ENCODE measurements around the gene NRDC.

NRDC gene

DNA sequence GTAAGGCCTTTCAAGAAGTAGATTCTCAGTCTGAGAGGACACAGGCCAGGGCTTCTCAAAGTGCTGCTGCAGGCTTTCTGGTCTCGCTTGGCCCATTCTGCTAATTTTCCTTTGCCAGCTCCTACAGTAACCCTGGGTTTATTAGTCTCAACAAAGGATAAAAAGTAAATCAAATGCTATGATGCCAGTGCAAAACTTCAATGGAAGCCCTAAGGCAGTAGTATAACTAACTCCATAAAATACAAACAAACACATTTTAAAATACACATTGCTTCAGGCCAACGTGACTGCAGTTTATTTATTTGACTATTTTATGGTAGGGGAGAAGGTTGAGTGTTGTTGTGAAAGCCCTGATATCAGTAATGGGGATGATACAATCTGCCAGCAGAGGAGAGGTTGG is 89.6 kb downstream of the NRDC start:
- no peak for DNase-seq (ENCODE audit: low read depth)
- no peak overlapping the region for H3K4me3 ChIP-seq (ENCODE audit: low read length)
- TF ChIP-seq, protein P1, sequence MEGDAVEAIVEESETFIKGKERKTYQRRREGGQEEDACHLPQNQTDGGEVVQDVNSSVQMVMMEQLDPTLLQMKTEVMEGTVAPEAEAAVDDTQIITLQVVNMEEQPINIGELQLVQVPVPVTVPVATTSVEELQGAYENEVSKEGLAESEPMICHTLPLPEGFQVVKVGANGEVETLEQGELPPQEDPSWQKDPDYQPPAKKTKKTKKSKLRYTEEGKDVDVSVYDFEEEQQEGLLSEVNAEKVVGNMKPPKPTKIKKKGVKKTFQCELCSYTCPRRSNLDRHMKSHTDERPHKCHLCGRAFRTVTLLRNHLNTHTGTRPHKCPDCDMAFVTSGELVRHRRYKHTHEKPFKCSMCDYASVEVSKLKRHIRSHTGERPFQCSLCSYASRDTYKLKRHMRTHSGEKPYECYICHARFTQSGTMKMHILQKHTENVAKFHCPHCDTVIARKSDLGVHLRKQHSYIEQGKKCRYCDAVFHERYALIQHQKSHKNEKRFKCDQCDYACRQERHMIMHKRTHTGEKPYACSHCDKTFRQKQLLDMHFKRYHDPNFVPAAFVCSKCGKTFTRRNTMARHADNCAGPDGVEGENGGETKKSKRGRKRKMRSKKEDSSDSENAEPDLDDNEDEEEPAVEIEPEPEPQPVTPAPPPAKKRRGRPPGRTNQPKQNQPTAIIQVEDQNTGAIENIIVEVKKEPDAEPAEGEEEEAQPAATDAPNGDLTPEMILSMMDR (IDR thresholded peaks at IDR 0.05; ENCODE audit: insufficient read depth, low read depth, low read length, missing control alignments): no peak

DNA sequence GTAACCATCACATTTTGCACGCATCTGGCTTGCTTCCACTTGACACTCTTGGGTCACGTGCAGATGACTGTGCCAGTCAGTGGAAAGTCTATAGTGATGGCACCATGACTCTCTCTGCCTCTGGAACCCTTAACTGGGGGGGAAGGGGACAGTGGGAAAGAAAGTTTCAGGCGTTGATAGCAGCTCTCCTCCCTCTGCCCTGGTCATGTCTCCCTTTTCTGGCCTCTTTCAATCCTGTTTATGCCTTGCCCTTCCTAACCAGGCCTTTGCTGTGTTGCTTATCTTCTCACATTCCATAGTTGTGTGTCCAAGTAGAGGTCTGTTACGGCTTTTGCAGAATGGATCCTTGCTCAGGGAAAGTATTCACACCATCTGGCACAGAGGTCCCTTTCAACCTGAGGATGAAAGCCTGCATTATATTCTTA is 93.5 kb downstream of the NRDC start:
- DNase-seq (ENCODE audit: low read depth): no peak
- TF ChIP-seq, protein P1 (IDR thresholded peaks at IDR 0.05; ENCODE audit: insufficient read depth, low read depth, low read length, missing control alignments): no peak
- no peak overlapping the region for H3K4me3 ChIP-seq (ENCODE audit: low read length)

DNA sequence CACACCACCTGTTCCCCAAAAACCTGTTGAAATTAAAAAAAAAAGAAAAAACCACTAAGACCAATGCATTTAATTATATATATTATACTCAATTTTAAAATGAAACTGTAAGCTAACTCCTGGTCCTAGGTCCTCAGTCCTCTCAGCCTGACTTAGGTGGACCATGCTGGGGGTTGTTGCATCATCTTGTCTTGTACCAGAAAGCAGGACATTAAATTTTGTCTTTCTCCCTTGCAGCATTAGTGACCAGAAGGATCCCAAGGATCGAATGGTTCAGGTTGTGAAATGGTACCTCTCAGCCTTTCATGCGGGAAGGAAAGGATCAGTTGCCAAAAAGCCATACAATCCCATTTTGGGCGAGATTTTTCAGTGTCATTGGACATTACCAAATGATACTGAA is 97.6 kb downstream of the NRDC start:
- DNase-seq (ENCODE audit: low read depth): no peak
- no peak overlapping the region for H3K4me3 ChIP-seq (ENCODE audit: low read length)
- TF ChIP-seq, protein P1 (IDR thresholded peaks at IDR 0.05; ENCODE audit: insufficient read depth, low read depth, low read length, missing control alignments): no peak

DNA sequence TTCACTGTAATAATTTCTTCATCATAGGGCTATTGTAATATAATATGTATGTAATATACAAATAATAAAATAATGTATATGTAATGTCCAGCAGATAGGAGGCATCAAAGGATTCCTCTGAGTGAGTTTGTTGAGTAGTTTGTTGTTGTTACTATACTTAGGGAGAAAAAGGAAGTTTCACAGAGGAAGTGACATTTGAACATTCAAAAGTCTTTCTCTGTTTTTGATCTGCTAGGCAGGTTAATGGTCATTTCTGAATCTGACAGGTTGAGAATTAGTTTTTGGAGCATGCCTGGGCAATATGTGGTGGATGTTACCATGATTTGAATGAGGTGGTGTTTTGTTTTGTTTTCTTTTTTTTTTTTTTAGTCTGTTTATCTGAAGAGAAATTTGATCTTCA is 102.1 kb downstream of the NRDC start:
- no peak for DNase-seq (ENCODE audit: low read depth)
- TF ChIP-seq, protein P1 (IDR thresholded peaks at IDR 0.05; ENCODE audit: insufficient read depth, low read depth, low read length, missing control alignments): no peak
- no peak overlapping the region for H3K4me3 ChIP-seq (ENCODE audit: low read length)

DNA sequence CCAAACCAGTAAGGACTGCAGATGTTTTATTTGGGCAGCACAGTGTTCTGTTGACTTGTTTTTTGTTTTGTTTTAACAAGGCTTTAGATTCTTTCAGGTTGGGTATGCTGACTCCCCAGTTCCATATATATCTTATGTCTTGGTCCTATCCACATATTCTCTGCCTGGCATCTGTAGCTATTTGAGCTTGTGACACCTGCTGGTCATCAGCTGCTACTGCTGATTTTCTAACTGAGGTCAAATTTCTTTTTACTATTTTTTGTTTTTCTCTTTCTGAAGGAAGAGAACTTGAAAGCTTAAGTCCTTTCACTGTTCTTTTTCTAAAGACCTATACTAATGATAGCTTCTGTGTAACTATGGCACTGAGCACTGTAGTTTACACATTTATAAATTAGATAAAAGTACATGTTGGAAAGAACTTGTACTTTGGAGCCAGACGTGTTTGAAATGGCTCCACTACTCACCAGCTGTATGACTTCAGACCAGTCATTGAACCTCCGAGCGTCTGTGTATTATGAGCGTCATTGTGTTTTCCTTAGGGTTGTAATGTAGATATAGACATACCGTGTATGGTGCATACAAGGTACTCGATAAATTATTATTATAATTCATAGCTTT is 109.4 kb downstream of the NRDC start:
- TF ChIP-seq, protein P1 (IDR thresholded peaks at IDR 0.05; ENCODE audit: insufficient read depth, low read depth, low read length, missing control alignments): peak; percentile 84
- no peak overlapping the region for H3K4me3 ChIP-seq (ENCODE audit: low read length)
- DNase-seq (ENCODE audit: low read depth): peak; percentile 71

DNA sequence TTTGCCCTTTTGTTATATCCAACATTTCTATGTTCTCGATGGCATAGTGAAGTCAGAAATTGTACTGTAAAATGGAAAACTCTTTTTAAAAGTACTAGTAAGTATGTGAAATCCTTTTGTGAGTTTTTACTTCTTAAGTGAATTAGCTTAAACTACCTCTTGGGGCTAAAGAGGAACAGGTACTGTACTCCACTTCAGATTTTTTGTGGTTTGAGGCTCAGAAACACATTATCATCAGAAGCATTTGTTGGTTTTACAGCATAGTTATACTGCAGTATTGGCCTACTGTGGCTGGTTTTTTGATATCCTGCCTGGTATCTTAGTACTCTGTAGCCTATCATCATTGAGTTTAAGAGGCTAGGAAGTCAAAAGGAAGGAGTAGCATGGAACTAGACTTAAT is 117.2 kb downstream of the NRDC start:
- no peak for DNase-seq (ENCODE audit: low read depth)
- TF ChIP-seq, protein P1 (IDR thresholded peaks at IDR 0.05; ENCODE audit: insufficient read depth, low read depth, low read length, missing control alignments): no peak
- no peak overlapping the region for H3K4me3 ChIP-seq (ENCODE audit: low read length)

DNA sequence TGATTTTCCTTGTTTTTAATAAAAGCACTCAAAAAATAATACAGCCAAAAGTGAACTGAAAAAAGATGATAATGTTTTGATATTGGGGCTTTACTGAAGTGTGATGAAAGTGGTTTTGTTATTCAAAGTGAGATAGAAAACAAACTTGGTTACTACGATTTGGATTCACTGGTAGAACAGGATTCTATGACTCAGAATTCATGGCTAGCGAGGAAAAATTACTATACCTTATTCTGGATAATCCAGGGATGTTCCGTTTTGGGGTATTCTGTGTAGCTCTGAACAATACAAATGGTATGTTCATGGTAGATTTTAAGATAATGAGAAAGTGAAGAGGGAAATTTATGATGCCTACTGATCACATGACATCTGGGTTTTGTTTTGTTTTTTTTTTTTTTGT is 117.7 kb downstream of the NRDC start:
- no peak overlapping the region for H3K4me3 ChIP-seq (ENCODE audit: low read length)
- TF ChIP-seq, protein P1 (IDR thresholded peaks at IDR 0.05; ENCODE audit: insufficient read depth, low read depth, low read length, missing control alignments): no peak
- DNase-seq (ENCODE audit: low read depth): peak; percentile 56

All from epithelial cell of esophagus (primary cell).